Right atrium auricular region (tissue), 2 donors: ENCODE measurements around the gene GHDC. TPM values are rescaled to one million over a fixed set of nuclear protein-coding genes. Genes with fewer than 3 reads are reported as not detected.
"Not testable (repeated sequence)": the region's sequence is repeated elsewhere in the genome, so short reads cannot be mapped to it uniquely, and the experiment has no call there.

ENCODE experiments used
- DNase-seq: peaks from one replicate; pipeline ENCODE4 v3.0.0-alpha.2; 2019; ENCODE audit warnings: low spot score
- H3K27ac ChIP-seq, 2 donors: fragments of 200-600 bp; sonication (generic); 1 replicate in 1 of 2; 2 replicates in 1 of 2; pipeline ENCODE4 v1.5.1; 2016 to 2019
- H3K27me3 ChIP-seq, 2 donors: fragments of 200-600 bp; sonication (generic); one replicate each; pipeline versions ENCODE4 v1.5.1 to v1.6.0; 2017 to 2019
- H3K36me3 ChIP-seq: fragments of 200-600 bp; sonication (generic); one replicate; pipeline ENCODE4 v1.5.1; 2016
- H3K4me1 ChIP-seq, 2 donors: fragments of 200-600 bp; sonication (generic); one replicate each; pipeline versions ENCODE4 v1.5.1 to v1.6.0; 2017 to 2019
- H3K4me3 ChIP-seq, 2 donors: fragments of 200-600 bp; sonication (generic); 1 replicate in 1 of 2; 2 replicates in 1 of 2; pipeline ENCODE4 v1.5.1; 2017 to 2019; ENCODE audit warnings: mild to moderate bottlenecking in 1 of 2, moderate library complexity in 1 of 2
- H3K9me3 ChIP-seq, 2 donors: fragments of 200-600 bp; sonication (generic); one replicate each; pipeline ENCODE4 v1.5.1; 2019
- total RNA-seq, 2 donors: library from RNA; depleted of rRNA; stranded (reverse); fragments of >200 nt; gene quantifications; one replicate each; pipeline ENCODE4 v1.1.0, GENCODE V29; 2016
- TF ChIP-seq, protein P1 (sequence below), 2 donors: fragments of 200-600 bp; sonication (generic); IDR thresholded peaks; one replicate each; pipeline ENCODE4 v1.5.1; 2019; ENCODE audit warnings: antibody characterized with exemption in 2 of 2

The GHDC gene
- total RNA-seq, 2 donors from 2014 or later, result 13.1 to 19.3 TPM

DNA sequence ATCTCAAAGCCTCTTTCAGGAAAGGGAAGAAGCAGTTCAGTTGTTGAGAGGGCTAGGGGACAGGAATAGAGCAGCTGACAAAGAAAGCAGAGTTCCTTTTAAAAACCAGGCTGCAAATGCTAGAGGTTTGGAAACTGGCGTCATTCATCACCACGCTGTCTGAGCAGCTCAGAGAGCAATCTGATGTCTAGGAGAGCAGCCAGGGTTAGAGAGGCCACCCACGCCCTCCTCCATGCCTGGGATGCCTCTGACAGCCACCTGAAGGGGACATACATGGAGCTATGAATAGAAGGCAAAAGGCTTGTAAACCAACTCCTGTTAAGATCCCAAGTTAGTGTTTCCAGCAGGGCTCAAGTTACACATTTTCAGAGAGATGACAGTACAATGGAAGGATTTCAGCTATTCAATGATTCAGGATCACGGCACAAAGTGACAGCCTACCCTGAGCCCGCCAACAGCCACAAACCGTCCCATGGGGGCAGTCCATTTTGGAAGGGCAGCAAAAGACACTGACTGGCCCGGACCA lies 51.9 kb downstream of the GHDC start:
- Histone ChIP-seq H3K4me3 (no peak overlapping the region), H3K27ac (peak overlapping the region in 1 of 2 donors; percentile 77), H3K4me1 (peaks cover 0 to 59% of the 10 kb centered on the region in 2 donors), H3K27me3 (no peaks in the 10 kb centered on the region), H3K36me3 (no peaks in the 10 kb centered on the region), H3K9me3 (no peaks in the 10 kb centered on the region)
- no peak for DNase-seq
- TF ChIP-seq, protein P1, sequence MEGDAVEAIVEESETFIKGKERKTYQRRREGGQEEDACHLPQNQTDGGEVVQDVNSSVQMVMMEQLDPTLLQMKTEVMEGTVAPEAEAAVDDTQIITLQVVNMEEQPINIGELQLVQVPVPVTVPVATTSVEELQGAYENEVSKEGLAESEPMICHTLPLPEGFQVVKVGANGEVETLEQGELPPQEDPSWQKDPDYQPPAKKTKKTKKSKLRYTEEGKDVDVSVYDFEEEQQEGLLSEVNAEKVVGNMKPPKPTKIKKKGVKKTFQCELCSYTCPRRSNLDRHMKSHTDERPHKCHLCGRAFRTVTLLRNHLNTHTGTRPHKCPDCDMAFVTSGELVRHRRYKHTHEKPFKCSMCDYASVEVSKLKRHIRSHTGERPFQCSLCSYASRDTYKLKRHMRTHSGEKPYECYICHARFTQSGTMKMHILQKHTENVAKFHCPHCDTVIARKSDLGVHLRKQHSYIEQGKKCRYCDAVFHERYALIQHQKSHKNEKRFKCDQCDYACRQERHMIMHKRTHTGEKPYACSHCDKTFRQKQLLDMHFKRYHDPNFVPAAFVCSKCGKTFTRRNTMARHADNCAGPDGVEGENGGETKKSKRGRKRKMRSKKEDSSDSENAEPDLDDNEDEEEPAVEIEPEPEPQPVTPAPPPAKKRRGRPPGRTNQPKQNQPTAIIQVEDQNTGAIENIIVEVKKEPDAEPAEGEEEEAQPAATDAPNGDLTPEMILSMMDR (IDR thresholded peaks at IDR 0.05), result no peak

GRCh38 chr17:42141382-42141781 lies 52.9 kb downstream of the GHDC start:
- Histone ChIP-seq H3K27ac (peak overlapping the region; percentile 3 to 77), H3K4me1 (peaks cover 0 to 67% of the 10 kb centered on the region in 2 donors), H3K36me3 (no peaks in the 10 kb centered on the region), H3K27me3 (no peaks in the 10 kb centered on the region), H3K4me3 (no peak overlapping the region), H3K9me3 (no peaks in the 10 kb centered on the region)
- TF ChIP-seq, protein P1 (IDR thresholded peaks at IDR 0.05), result no peak
- no peak for DNase-seq

- H3K27me3 ChIP-seq, DNase-seq, H3K36me3 ChIP-seq, H3K9me3 ChIP-seq, H3K4me3 ChIP-seq: not testable (repeated sequence)
- H3K27ac ChIP-seq, result peak overlapping the region in 1 of 2 donors; percentile 77
- peaks cover 0 to 74% of the 10 kb centered on the region in 2 donors for H3K4me1 ChIP-seq
Measured at GRCh38 chr17:42140690-42141089, 53.6 kb downstream of the GHDC start.

Other genes with a start within 250 kb of the GHDC start
- 10 to 100 TPM; 23.1 to 29.5 TPM for gene CNP, start 227.7 kb downstream of the GHDC start, total RNA-seq
- gene DNAJC7, start 177.1 kb downstream of the GHDC start, total RNA-seq, result 10 to 100 TPM; 42.7 to 47.1 TPM
- gene NKIRAS2, start 174.4 kb downstream of the GHDC start, total RNA-seq, result 10 to 100 TPM; 64.8 to 69.8 TPM
- under 1 TPM; 0.74 to 0.94 TPM for gene C17orf113, start 143.9 kb downstream of the GHDC start, total RNA-seq
- not detected for gene ZNF385C, start 96.0 kb downstream of the GHDC start, total RNA-seq
- 1 to 10 TPM; 3.5 to 4.3 TPM for gene DHX58, start 81.8 kb downstream of the GHDC start, total RNA-seq
- gene KAT2A, start 73.1 kb downstream of the GHDC start, total RNA-seq, result 10 to 100 TPM; 11.3 to 11.4 TPM
- gene HSPB9, start 71.7 kb downstream of the GHDC start, total RNA-seq, result not detected
- gene RAB5C, start 39.5 kb downstream of the GHDC start, total RNA-seq, result 10 to 100 TPM; 39.9 to 92.6 TPM
- gene KCNH4, start 13.4 kb downstream of the GHDC start, total RNA-seq, result under 1 TPM; 0.15 to 0.35 TPM
- not detected for gene HCRT, start 9.0 kb downstream of the GHDC start, total RNA-seq
- gene STAT5B, start 81.9 kb upstream of the GHDC start, total RNA-seq, result 10 to 100 TPM; 31.4 to 49.1 TPM
- 10 to 100 TPM; 16.9 to 51.2 TPM for gene STAT5A, start 94.0 kb upstream of the GHDC start, total RNA-seq
- 100 to 1,000 TPM; 105 to 150 TPM for gene STAT3, start 193.9 kb upstream of the GHDC start, total RNA-seq
- gene CAVIN1, start 228.8 kb upstream of the GHDC start, total RNA-seq, result 100 to 1,000 TPM; 202 to 348 TPM